GM18861 (cell line): ENCODE measurements around the gene MFAP3.
A peak's percentile ranks its signal among the peaks of the same experiment; 100 is the strongest.
"Not testable (repeated sequence)": the region's sequence is repeated elsewhere in the genome, so short reads cannot be mapped to it uniquely, and the experiment has no call there.

Source experiments
- ATAC-seq: cut with Tn5 transposase; IDR thresholded peaks from one replicate; pipeline ENCODE4 v1.9.1; 2021; ENCODE audit not compliant: unreplicated experiment

MFAP3 gene

DNA sequence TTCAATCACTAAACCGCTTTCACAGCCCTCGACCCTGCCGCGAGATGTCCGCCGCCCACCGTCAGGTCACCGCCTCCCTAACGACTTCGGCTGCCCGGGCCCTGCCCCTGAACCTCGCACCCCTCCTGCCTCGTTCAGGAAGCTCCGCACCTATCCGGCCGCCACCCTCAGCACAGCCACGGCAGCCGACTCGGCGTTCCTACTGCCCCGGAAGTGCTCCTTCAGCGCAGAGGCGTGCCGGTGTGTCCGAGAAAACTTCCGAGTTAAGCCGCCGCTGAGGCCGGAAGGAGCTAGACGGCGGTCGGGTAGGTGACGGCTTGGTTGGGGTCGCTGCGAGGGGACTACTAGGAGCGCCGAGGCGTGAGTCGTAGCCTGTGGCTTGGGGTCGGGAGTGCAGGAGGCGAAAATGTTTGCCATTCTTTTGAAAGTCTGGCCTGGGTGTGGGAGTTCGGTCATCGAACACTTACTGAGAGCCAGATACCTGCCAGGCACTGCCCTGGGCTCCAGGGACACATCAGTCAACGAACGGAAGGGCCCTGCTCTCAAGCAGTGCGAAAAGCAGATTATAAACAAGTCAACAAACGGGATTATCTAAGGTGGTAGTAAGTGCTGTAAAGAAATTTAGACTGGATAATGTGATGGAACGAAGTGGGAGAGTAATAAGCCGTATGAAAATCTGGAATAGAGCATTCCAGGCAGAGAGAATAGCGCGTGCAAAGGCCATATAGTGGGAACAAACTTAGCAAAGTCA, at the start of gene MFAP3, which contains the start of gene FAM114A2:
TSS of gene MFAP3 (plus strand) at position 261 of the 751 bp plus-strand sequence. CDS start 10,756 bp downstream, outside the sequence.
TSS of gene FAM114A2 (minus strand) at position 204 of the 751 bp plus-strand sequence. CDS start 3,957 bp downstream, outside the sequence.
- ATAC-seq = peak; percentile 95

- no peak for ATAC-seq
Observed at GRCh38 chr5:153991168-153991567, 47.6 kb upstream of the MFAP3 start.

DNA sequence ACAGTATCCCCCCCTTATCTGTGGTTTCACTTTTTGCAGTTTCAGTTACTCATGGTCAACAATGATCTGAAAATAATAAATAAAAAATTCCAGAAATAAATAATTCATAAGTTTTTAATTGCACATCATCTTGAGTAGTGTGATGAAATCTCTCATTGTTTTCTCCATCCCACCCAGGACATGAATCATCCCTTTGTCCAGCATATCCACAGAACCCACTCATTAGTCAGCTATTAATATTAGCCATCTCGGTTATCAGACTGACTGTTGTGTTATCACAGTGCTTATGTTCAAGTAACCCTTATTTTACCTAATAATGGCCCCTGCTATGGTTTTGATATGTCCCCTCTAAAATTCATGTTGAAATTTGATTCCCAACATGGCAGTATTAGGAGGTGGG, 40.8 kb upstream of the MFAP3 start:
- ATAC-seq = no peak

GRCh38 chr5:153998768-153999167, 40.0 kb upstream of the MFAP3 start:
- no peak for ATAC-seq

- ATAC-seq = no peak
Observed at GRCh38 chr5:153999995-154000394, 38.8 kb upstream of the MFAP3 start.

DNA sequence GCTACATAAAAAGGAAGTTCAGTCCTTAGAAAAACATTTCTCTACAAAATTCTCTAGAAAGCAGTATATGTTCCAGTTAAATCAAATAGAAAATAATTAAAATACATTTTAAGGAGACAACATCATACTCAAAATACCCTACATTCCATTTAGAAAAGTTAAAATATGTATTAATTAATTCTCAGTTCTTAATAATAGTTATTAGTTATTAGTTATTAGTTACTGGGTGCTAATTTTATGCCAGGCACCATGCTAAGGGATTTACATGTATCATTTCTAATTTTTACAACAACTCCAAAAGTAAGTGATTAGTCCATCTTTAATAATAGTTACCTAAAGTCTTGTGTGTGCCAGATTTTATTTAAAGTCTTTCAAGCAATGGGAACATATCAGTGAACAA, 38.1 kb upstream of the MFAP3 start:
- ATAC-seq = no peak

GRCh38 chr5:154002093-154002492, 36.7 kb upstream of the MFAP3 start:
- ATAC-seq = no peak

- ATAC-seq = no peak
Observed at GRCh38 chr5:154002511-154003020, 36.2 kb upstream of the MFAP3 start.

GRCh38 chr5:154005648-154006047, 33.1 kb upstream of the MFAP3 start:
- ATAC-seq = no peak

- no peak for ATAC-seq
Observed at GRCh38 chr5:154010660-154011059, 28.1 kb upstream of the MFAP3 start.

DNA sequence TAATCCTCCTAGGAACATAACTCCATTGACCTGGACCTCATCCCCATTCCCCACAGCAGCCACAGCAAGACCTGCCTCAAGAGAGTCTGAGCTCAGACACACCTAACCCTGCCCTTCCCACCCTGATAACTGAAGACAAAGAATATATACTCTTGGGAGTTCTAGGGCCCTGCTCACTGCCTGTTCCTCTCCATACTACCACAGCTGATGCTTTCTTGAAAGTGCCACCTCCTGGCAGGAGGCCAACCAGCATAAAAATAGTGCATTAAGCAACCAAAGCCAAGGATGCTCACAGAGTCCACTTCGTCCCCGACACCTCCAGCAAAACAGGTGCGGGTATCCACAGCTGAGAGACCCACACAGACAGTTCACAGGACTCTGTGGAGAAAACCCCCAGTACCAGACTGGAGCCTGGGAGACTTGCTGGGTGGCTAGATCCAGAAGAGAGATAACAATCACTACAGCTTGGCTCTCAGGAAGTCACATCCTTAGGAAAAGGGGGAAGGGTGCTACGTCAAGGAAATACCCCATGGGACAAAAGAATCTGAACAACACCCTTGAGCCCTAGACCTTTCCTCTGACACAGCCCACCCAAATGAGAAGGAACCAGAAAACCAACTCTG, 23.6 kb upstream of the MFAP3 start:
- no peak for ATAC-seq

GRCh38 chr5:154018919-154019318, 19.8 kb upstream of the MFAP3 start:
- ATAC-seq = not testable (repeated sequence)

DNA sequence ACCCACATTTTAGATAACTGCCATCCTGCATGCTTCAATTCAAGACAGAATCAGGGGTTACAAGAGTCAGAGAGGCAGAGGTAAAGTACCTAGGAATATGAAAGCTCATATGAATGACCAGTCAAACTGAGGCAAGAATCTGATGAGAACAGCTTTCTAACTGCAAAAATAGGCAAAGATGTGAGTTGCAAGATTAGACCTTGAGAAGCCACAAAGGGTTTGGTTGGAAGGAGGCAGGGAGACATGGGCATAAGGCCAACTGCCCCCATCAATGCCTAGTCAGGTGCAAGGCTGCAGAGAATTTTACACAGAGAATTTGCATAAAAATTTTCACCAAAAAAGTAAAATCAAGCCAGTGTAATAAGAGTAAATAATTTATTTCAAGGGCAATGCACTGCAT, 12.8 kb upstream of the MFAP3 start:
- ATAC-seq = no peak

DNA sequence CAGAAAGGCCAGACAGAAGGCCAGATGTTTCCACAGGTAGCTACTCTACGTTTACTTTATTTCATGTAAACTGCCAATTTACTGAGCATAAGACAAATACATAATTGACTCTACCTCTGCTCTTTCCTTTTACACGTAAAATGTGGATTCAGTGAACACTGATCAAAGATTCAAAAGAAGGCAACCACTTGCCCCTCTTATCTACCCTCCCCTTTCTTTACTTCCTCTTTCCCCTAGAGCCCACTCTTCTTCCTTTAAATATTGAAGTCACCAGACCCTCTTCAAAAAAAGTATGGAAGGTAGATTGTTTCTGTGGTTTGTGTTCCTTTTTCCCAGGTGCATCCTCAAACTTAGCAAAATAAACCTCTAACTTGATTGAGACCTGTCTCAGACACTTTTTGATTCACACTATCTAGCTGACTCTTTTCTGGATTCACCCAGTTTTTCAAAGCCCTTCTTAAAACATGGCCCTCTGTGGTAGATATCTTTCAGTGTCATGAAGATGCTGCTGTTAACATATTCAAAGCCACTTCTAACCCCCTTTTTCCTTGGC, 6.8 kb upstream of the MFAP3 start:
- ATAC-seq = no peak

- ATAC-seq = no peak
Observed at GRCh38 chr5:154034944-154035343, 3.8 kb upstream of the MFAP3 start.

- peak; percentile 37 for ATAC-seq
Observed at GRCh38 chr5:154038261-154038706, 483 bp upstream of the MFAP3 start.

GRCh38 chr5:154039458-154039829, 677 bp downstream of the MFAP3 start:
- no peak for ATAC-seq

- no peak for ATAC-seq
Observed at GRCh38 chr5:154042766-154043165, 4.0 kb downstream of the MFAP3 start.

- ATAC-seq = no peak
Observed at GRCh38 chr5:154044099-154044498, 5.3 kb downstream of the MFAP3 start.

DNA sequence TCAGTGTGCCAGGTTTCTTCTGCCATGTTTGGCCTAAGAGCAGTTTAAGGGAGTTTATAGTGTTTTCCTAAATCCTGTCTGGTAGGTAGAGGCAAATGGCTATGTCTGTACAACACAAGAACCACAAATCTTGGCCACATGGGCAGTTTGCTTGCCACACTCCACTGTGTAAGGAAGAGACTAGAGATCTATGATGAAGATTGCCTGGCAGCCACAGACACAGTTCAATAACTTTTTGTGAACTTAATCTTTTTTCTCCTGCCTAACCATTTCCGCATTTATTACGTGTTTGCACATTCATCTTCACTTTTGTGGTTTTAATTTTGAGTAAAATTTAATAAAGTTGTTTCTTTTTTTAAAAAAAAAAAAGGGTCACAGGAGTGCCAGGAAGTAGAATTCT, 5.8 kb downstream of the MFAP3 start:
- no peak for ATAC-seq

DNA sequence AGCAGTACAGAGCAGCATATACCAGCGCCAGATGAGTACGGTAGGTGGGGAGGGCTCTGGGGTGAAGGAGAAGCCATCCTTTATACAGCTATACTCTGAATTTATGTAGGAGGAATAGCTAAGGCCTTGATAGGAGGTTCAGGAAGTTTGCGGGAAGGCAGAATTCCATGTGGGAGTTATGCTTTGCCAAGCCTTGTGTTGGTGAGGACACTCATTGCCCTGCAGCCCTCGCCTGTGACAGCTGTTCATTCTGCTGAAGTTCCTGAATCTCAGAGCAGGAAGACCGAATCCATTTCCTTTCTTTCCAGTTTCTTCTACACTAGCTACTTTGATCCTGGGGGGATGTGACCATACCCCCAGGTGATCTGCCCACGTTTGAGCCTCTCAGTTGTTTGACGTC, 7.7 kb downstream of the MFAP3 start:
- ATAC-seq = no peak

DNA sequence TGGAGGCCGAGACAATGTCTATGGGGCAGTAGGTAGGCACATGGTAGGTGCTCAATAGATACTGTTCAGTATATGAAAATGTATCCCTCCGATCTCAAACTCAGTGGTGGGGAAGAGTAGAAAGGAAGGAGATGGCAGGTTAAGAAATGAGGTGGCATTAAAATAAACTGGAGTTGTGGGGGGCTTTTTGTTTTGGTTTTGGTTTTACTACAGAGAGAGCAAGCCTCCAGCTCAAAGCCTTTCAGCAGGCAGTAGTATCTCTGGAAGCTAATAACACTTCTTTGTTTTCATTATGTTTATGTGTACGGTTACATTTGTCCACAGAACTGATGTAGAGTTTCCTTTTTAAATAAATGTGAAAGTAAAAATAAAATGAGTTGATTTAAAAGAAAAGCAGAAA, 8.6 kb downstream of the MFAP3 start:
- no peak for ATAC-seq
